ENCODE data around the gene GAPDHS. TPM values are rescaled to one million over a fixed set of nuclear protein-coding genes. Genes with fewer than 3 reads are reported as not detected.

GAPDHS gene
- total and polyA plus RNA-seq, 8 donors, result not detected

DNA sequence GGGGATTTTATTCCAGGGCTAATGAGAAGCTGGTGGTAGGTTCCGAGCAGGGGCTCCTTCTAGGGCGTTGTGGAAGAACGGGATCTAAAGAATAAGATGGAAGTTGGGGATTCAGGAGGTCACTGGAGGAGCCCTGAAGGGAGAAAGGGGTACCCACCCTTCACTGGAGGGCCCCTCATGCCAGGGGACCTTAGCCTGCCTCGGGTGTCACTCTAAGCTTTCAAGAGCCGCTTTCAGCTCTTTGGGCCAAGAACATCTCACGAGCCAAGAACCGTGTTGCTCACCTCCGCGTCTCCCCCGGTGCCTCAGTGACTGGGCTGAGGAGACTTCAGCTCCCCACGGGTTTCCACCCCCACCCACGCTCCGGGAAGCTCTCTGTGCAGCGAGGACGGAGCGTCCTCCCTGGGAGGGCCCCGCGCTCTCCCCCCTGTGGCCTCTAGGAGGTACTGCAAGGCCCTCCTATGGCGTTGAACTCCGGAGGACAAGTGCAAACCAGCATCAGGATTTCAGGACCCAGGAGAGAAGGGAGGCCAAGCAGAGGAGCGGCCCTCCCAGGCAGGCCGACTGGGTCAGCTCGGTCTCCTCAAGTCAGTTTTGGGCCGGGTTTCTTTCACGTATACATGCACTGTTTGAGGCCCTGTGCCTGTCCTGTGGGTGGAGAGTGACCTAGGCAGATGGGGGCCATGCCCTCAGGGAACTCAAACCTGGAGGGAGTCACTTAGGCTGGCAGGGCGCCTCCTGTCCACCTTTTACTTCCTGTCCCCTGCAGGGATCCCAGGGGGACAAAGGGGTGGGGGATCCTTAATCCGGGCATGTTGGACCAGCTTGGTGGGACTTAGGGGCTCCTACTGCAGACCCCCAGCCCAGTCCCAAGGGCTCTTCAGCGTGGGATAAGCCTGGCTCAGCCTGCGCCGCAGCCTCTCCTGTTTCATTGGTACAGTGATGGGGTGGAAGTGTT, 37.9 kb upstream of the GAPDHS start:
- no peak overlapping the region for H3K27ac ChIP-seq
- TF ChIP-seq, protein P1, sequence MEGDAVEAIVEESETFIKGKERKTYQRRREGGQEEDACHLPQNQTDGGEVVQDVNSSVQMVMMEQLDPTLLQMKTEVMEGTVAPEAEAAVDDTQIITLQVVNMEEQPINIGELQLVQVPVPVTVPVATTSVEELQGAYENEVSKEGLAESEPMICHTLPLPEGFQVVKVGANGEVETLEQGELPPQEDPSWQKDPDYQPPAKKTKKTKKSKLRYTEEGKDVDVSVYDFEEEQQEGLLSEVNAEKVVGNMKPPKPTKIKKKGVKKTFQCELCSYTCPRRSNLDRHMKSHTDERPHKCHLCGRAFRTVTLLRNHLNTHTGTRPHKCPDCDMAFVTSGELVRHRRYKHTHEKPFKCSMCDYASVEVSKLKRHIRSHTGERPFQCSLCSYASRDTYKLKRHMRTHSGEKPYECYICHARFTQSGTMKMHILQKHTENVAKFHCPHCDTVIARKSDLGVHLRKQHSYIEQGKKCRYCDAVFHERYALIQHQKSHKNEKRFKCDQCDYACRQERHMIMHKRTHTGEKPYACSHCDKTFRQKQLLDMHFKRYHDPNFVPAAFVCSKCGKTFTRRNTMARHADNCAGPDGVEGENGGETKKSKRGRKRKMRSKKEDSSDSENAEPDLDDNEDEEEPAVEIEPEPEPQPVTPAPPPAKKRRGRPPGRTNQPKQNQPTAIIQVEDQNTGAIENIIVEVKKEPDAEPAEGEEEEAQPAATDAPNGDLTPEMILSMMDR (IDR thresholded peaks at IDR 0.05), result peak; percentile 98 to 99 (median 98)
- H3K4me3 ChIP-seq, result no peak overlapping the region
- H3K27me3 ChIP-seq, result no peaks in the 10 kb centered on the region
- DNase-seq (peak; percentile 47 to 86 (median 76)), FAIRE-seq (no peak), ATAC-seq (peak; percentile 90 to 99 (median 96))
- WGBS, 2 donors, result 22 to 28% methylated on average over 30 of the region's 30 CpGs
- no peaks in the 10 kb centered on the region for H3K4me1 ChIP-seq
- intact Hi-C loops (cut with DNase I), result loop anchor here in 1 of 3 donors (5.0 kb wide), 1 partner anchor 143 kb away; no protein-coding TSS in a partner anchor
- H3K36me3 ChIP-seq, result peaks cover 0 to 11% (median 2%) of the 10 kb centered on the region in 3 donors
- H3K9me3 ChIP-seq, result no peaks in the 10 kb centered on the region

- 70 to 74% methylated on average over 14 of the region's 14 CpGs for whole genome bisulfite sequencing, 2 donors
- FAIRE-seq (no peak), DNase-seq (no peak), ATAC-seq (no peak)
- TF ChIP-seq, protein P1 (IDR thresholded peaks at IDR 0.05), result no peak
- H3K9me3 ChIP-seq, result no peaks in the 10 kb centered on the region
- no peaks in the 10 kb centered on the region for H3K27me3 ChIP-seq
- no peak overlapping the region for H3K4me3 ChIP-seq
- no peak overlapping the region for H3K27ac ChIP-seq
- intact Hi-C loops (cut with DNase I), result loop anchor here in 1 of 3 donors (5.0 kb wide), 1 partner anchor 145 kb away; no protein-coding TSS in a partner anchor
- no peaks in the 10 kb centered on the region for H3K4me1 ChIP-seq
- peaks cover 0 to 23% (median 4%) of the 10 kb centered on the region in 3 donors for H3K36me3 ChIP-seq
Observed at GRCh38 chr19:35497406-35497805, 35.9 kb upstream of the GAPDHS start.

GRCh38 chr19:35498220-35498619, 35.0 kb upstream of the GAPDHS start:
- intact Hi-C loops (cut with DNase I), result loop anchor here in 1 of 3 donors (5.0 kb wide), 1 partner anchor 146 kb away; no protein-coding TSS in a partner anchor
- no peaks in the 10 kb centered on the region for H3K9me3 ChIP-seq
- DNase-seq, result no peak
- peaks cover 0 to 23% (median 4%) of the 10 kb centered on the region in 3 donors for H3K36me3 ChIP-seq
- 78 to 93% methylated on average over 3 of the region's 3 CpGs for WGBS, 2 donors
- FAIRE-seq, result no peak
- no peaks in the 10 kb centered on the region for H3K27me3 ChIP-seq
- no peak overlapping the region for H3K4me3 ChIP-seq
- no peak overlapping the region for H3K27ac ChIP-seq
- no peaks in the 10 kb centered on the region for H3K4me1 ChIP-seq
- no peak for ATAC-seq
- TF ChIP-seq, protein P1 (IDR thresholded peaks at IDR 0.05), result no peak

DNA sequence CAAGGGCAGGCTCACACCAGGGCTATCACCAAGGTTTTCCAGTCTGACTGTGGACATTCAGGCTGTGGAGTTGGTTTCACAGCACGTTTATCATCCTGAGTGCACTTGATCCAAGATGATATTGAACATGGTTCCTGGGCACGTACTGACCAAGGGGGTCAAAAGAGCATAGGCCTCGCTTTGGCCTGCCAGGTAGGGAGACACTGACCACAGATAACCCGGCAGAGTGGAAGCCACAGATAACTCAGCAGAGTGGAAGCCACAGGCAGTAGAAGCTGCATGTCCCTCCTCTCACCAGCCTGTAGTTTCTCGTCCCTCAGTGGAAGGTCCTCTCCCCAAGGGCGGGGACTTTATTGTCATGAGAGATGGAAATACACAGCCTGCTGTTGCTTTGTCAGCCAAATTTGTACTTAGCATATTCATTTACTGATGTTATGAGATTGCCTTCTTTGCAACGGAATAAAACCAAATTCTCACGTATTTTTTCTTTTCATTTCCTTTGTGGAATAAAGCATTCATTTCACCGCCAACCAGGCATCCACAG, 34.2 kb upstream of the GAPDHS start:
- TF ChIP-seq, protein P1 (IDR thresholded peaks at IDR 0.05), result no peak
- Histone ChIP-seq H3K4me3 (no peak overlapping the region), H3K4me1 (no peaks in the 10 kb centered on the region), H3K27ac (no peak overlapping the region), H3K27me3 (no peaks in the 10 kb centered on the region), H3K36me3 (peaks cover 0 to 23% (median 4%) of the 10 kb centered on the region in 3 donors), H3K9me3 (no peaks in the 10 kb centered on the region)
- FAIRE-seq (no peak), DNase-seq (no peak), ATAC-seq (no peak)
- intact Hi-C loops (cut with DNase I), result loop anchor here in 1 of 3 donors (5.0 kb wide), 1 partner anchor 147 kb away; no protein-coding TSS in a partner anchor
- 76 to 87% methylated on average over 9 of the region's 9 CpGs for WGBS, 2 donors

Measured in pancreas (tissue), 10 donors.